ENCODE results near the gene C10orf90.

GRCh38 chr10:126650161-126650560 lies 20.3 kb downstream of the C10orf90 start:
- TF ChIP-seq CTCF (IDR thresholded peaks at IDR 0.05; ENCODE audit: poor library complexity): no peak
- no peak for TF ChIP-seq EZH2phosphoT487 (IDR thresholded peaks at IDR 0.05; ENCODE audit: low read depth, severe bottlenecking, unreplicated experiment)
- TF ChIP-seq EZH2 (IDR thresholded peaks at IDR 0.05; ENCODE audit: borderline replicate concordance): no peak

All from hepatocyte (in vitro differentiated cells).